ENCODE results near the gene M1AP.

- peak; percentile 43 to 80; a peak in 3 of 4 replicates for TF ChIP-seq EP300 (IDR thresholded peaks at IDR 0.05; ENCODE audit: borderline replicate concordance in 1 of 2, low read depth in 1 of 2, low read length in 1 of 2)
- no peak for TF ChIP-seq CTCF (IDR thresholded peaks at IDR 0.05)
- TF ChIP-seq RXRA (IDR thresholded peaks at IDR 0.05; ENCODE audit: borderline replicate concordance, low read depth) = no peak
- TF ChIP-seq REST (IDR thresholded peaks at IDR 0.05; ENCODE audit: low read depth, low read length) = no peak
- no peak for TF ChIP-seq TCF12 (IDR thresholded peaks at IDR 0.05)
- TF ChIP-seq MAX (IDR thresholded peaks at IDR 0.05; ENCODE audit: low read depth) = no peak
- no peak for TF ChIP-seq POLR2AphosphoS5 (IDR thresholded peaks at IDR 0.05; ENCODE audit: low read depth, low read length)
- no peak for TF ChIP-seq JUND (IDR thresholded peaks at IDR 0.05)
- no peak for TF ChIP-seq ELF1 (IDR thresholded peaks at IDR 0.05)
- no peak for TF ChIP-seq RCOR1 (IDR thresholded peaks at IDR 0.05; ENCODE audit: low read length)
- no peak for TF ChIP-seq IRF3 (IDR thresholded peaks at IDR 0.05; ENCODE audit: low read depth, low read length)
Observed at GRCh38 chr2:74512744-74513604, 135.2 kb downstream of the M1AP start.

Data from SK-N-SH (cell line).